ENCODE measurements around the gene TFF3. TPM values are rescaled to one million over a fixed set of nuclear protein-coding genes. Genes with fewer than 3 reads are reported as not detected.

TFF3 gene
- polyA plus RNA-seq, 1 donor from 2014 or later = not detected

- Mint-ChIP-seq H3K4me3 (no peak overlapping the region), H3K27ac (no peak overlapping the region)
These were observed 36.6 kb upstream of the TFF3 start for GRCh38 chr21:42351626-42352440.

GRCh38 chr21:42350927-42351426, 35.8 kb upstream of the TFF3 start, which contains the start of gene TFF2:
TSS of gene TFF2 (minus strand) at chr21:42350994. CDS start at chr21:42350957, 37 bp downstream.
- peak within 1 kb of the TSS in 1 of 4 donors; percentile 61 for H3K4me3 Mint-ChIP-seq
- no peak within 1 kb of the TSS for H3K27ac Mint-ChIP-seq
- peaks cover 3 to 27% (median 7%) of the 10 kb centered on the region in 3 donors for H3K9me3 Mint-ChIP-seq
- H3K27me3 Mint-ChIP-seq = peaks cover 22% of the 10 kb centered on the region
- peaks cover 3% of the 10 kb centered on the region for H3K36me3 Mint-ChIP-seq
- H3K4me1 Mint-ChIP-seq = peaks cover 0 to 1% (median 0%) of the 10 kb centered on the region in 3 donors

More at GRCh38 chr21:42351626-42352440, 36.6 kb upstream of the TFF3 start:
- Mint-ChIP-seq H3K36me3 (peaks cover 3% of the 10 kb centered on the region), H3K27me3 (peaks cover 27% of the 10 kb centered on the region), H3K4me1 (peaks cover 0 to 1% (median 0%) of the 10 kb centered on the region in 3 donors), H3K9me3 (peaks cover 3 to 27% (median 7%) of the 10 kb centered on the region in 3 donors)

GRCh38 chr21:42350318-42350910, 35.2 kb upstream of the TFF3 start:
- peaks cover 23% of the 10 kb centered on the region for H3K27me3 Mint-ChIP-seq
- H3K9me3 Mint-ChIP-seq = peaks cover 3 to 22% (median 7%) of the 10 kb centered on the region in 3 donors
- no peak overlapping the region for H3K27ac Mint-ChIP-seq
- H3K36me3 Mint-ChIP-seq = peaks cover 3% of the 10 kb centered on the region
- no peak overlapping the region for H3K4me3 Mint-ChIP-seq
- peaks cover 0 to 1% (median 0%) of the 10 kb centered on the region in 3 donors for H3K4me1 Mint-ChIP-seq

GRCh38 chr21:42349420-42350317, 34.5 kb upstream of the TFF3 start:
- peaks cover 22% of the 10 kb centered on the region for H3K27me3 Mint-ChIP-seq
- peaks cover 0 to 15% (median 6%) of the 10 kb centered on the region in 3 donors for H3K9me3 Mint-ChIP-seq
- H3K4me3 Mint-ChIP-seq = no peak overlapping the region
- H3K27ac Mint-ChIP-seq = no peak overlapping the region
- H3K36me3 Mint-ChIP-seq = peaks cover 5% of the 10 kb centered on the region
- H3K4me1 Mint-ChIP-seq = peaks cover 0 to 1% (median 0%) of the 10 kb centered on the region in 3 donors

- Mint-ChIP-seq H3K4me3 (no peak overlapping the region), H3K27me3 (peaks cover 15% of the 10 kb centered on the region), H3K36me3 (peaks cover 3% of the 10 kb centered on the region), H3K4me1 (peaks cover 0 to 1% (median 0%) of the 10 kb centered on the region in 3 donors), H3K9me3 (peaks cover 0 to 5% (median 3%) of the 10 kb centered on the region in 3 donors), H3K27ac (no peak overlapping the region)
These were observed 33.6 kb upstream of the TFF3 start for GRCh38 chr21:42348762-42349161.

GRCh38 chr21:42347601-42348327, 32.6 kb upstream of the TFF3 start:
- Mint-ChIP-seq H3K4me3 (no peak overlapping the region), H3K27me3 (peaks cover 10% of the 10 kb centered on the region), H3K4me1 (no peaks in the 10 kb centered on the region), H3K9me3 (no peaks in the 10 kb centered on the region), H3K36me3 (peaks cover 3% of the 10 kb centered on the region), H3K27ac (no peak overlapping the region)

- no peaks in the 10 kb centered on the region for H3K9me3 Mint-ChIP-seq
- H3K27ac Mint-ChIP-seq = peak overlapping the region in 1 of 3 donors; percentile 35
- peaks cover 3% of the 10 kb centered on the region for H3K36me3 Mint-ChIP-seq
- H3K4me3 Mint-ChIP-seq = no peak overlapping the region
- peaks cover 6% of the 10 kb centered on the region for H3K27me3 Mint-ChIP-seq
- no peaks in the 10 kb centered on the region for H3K4me1 Mint-ChIP-seq
These were observed 31.8 kb upstream of the TFF3 start for GRCh38 chr21:42346866-42347600.

- Mint-ChIP-seq H3K36me3 (peaks cover 3% of the 10 kb centered on the region), H3K9me3 (no peaks in the 10 kb centered on the region), H3K4me3 (no peak overlapping the region), H3K4me1 (no peaks in the 10 kb centered on the region), H3K27me3 (peaks cover 6% of the 10 kb centered on the region), H3K27ac (peak overlapping the region in 1 of 3 donors; percentile 35)
These were observed 31.2 kb upstream of the TFF3 start for GRCh38 chr21:42346441-42346840.

GRCh38 chr21:42344631-42345030, 29.4 kb upstream of the TFF3 start:
- Mint-ChIP-seq H3K36me3 (peaks cover 3% of the 10 kb centered on the region), H3K27me3 (peaks cover 6% of the 10 kb centered on the region), H3K9me3 (no peaks in the 10 kb centered on the region), H3K27ac (no peak overlapping the region), H3K4me1 (no peaks in the 10 kb centered on the region), H3K4me3 (no peak overlapping the region)

GRCh38 chr21:42343963-42344510, 28.8 kb upstream of the TFF3 start:
- H3K4me1 Mint-ChIP-seq = no peaks in the 10 kb centered on the region
- no peaks in the 10 kb centered on the region for H3K9me3 Mint-ChIP-seq
- H3K27me3 Mint-ChIP-seq = peaks cover 6% of the 10 kb centered on the region
- H3K27ac Mint-ChIP-seq = no peak overlapping the region
- H3K36me3 Mint-ChIP-seq = peaks cover 3% of the 10 kb centered on the region
- H3K4me3 Mint-ChIP-seq = no peak overlapping the region

GRCh38 chr21:42343556-42343955, 28.3 kb upstream of the TFF3 start:
- Mint-ChIP-seq H3K9me3 (no peaks in the 10 kb centered on the region), H3K27ac (no peak overlapping the region), H3K27me3 (peaks cover 6% of the 10 kb centered on the region), H3K4me1 (no peaks in the 10 kb centered on the region), H3K36me3 (peaks cover 3% of the 10 kb centered on the region), H3K4me3 (no peak overlapping the region)

GRCh38 chr21:42343101-42343500, 27.9 kb upstream of the TFF3 start:
- Mint-ChIP-seq H3K36me3 (peaks cover 3% of the 10 kb centered on the region), H3K27me3 (peaks cover 5% of the 10 kb centered on the region), H3K4me3 (no peak overlapping the region), H3K9me3 (no peaks in the 10 kb centered on the region), H3K4me1 (peaks cover 0 to 1% (median under 1%) of the 10 kb centered on the region in 3 donors), H3K27ac (no peak overlapping the region)

- Mint-ChIP-seq H3K27ac (no peak overlapping the region), H3K4me3 (no peak overlapping the region), H3K27me3 (peaks cover 9% of the 10 kb centered on the region), H3K9me3 (no peaks in the 10 kb centered on the region), H3K4me1 (peaks cover 2 to 6% (median 6%) of the 10 kb centered on the region in 3 donors), H3K36me3 (peaks cover 3% of the 10 kb centered on the region)
These were observed 26.8 kb upstream of the TFF3 start for GRCh38 chr21:42341776-42342542.
